Esophagus squamous epithelium (tissue), 4 donors: ENCODE measurements around the gene FRMPD2.
"Not testable (repeated sequence)": the region's sequence is repeated elsewhere in the genome, so short reads cannot be mapped to it uniquely, and the experiment has no call there.

Experiments used
- CTCF ChIP-seq, 6 experiments: fragments of 450-650 bp in 4 of 6; fragments of 200-600 bp in 2 of 6; sonication (generic) in 2 of 6; IDR thresholded peaks; one replicate each; pipeline ENCODE4 v1.5.1; 2016 to 2019; ENCODE audit warnings: antibody characterized with exemption in 6 of 6, mild to moderate bottlenecking in 4 of 6, moderate library complexity in 4 of 6
- POLR2A ChIP-seq, 4 donors: fragments of 450-650 bp; IDR thresholded peaks; one replicate each; pipeline ENCODE4 v1.6.1; 2017; ENCODE audit warnings: antibody characterized with exemption in 4 of 4, mild to moderate bottlenecking in 4 of 4, moderate library complexity in 3 of 4

- TF ChIP-seq CTCF, POLR2A (IDR thresholded peaks at IDR 0.05): not testable (repeated sequence)
Measured at GRCh38 chr10:48110277-48110676, 164.2 kb downstream of the FRMPD2 start.
